CD4-positive, alpha-beta T cell (primary cell): Measurements from ENCODE around the gene GPN2. TPM values are rescaled to one million over a fixed set of nuclear protein-coding genes. Genes with fewer than 3 reads are reported as not detected.

Source experiments
- ATAC-seq: fragments of 200-7000 bp; cut with Tn5 transposase; one replicate; pipeline ENCODE4 v1.10.0; 2022; ENCODE audit warnings: mild to moderate bottlenecking; ENCODE audit not compliant: poor library complexity
- CTCF ChIA-PET: fragments of 350-600 bp; sonication (Branson Sonifier 250); formaldehyde crosslinking; loops from one replicate; lab custom pipeline; 2021; ENCODE audit warnings: antibody characterized with exemption, inconsistent platforms; lab: Charles Lee
- POLR2A ChIA-PET: fragments of 350-600 bp; sonication (Branson Sonifier 250); formaldehyde crosslinking; loops from one replicate; lab custom pipeline; 2021; ENCODE audit warnings: antibody characterized with exemption, inconsistent platforms; lab: Charles Lee
- DNase-seq, 14 experiments: peaks; one replicate each; pipeline ENCODE4 v3.0.0-alpha.2; 2013 to 2020; ENCODE audit warnings: mixed read lengths in 2 of 14
- H3K27ac ChIP-seq, 2 donors: one replicate each; pipeline versions ENCODE4 v1.5.1 to v1.7.0; 2013; ENCODE audit warnings: low read length in 2 of 2, low read depth in 1 of 2, mild to moderate bottlenecking in 1 of 2
- H3K27me3 ChIP-seq, 2 experiments: 1 replicate in 1 of 2; 2 replicates in 1 of 2; pipeline versions ENCODE4 v1.6.1 to v1.7.0; 2013; ENCODE audit warnings: low read length in 2 of 2, control low read depth in 1 of 2, mild to moderate bottlenecking in 1 of 2, moderate library complexity in 1 of 2; ENCODE audit not compliant: insufficient read depth in 2 of 2, control insufficient read depth in 1 of 2
- H3K36me3 ChIP-seq: one replicate; pipeline ENCODE4 v1.6.1; 2013; ENCODE audit warnings: low read length, control low read depth; ENCODE audit not compliant: insufficient read depth
- H3K4me1 ChIP-seq: one replicate; pipeline ENCODE4 v1.6.1; 2013; ENCODE audit warnings: low read length, control low read depth; ENCODE audit not compliant: insufficient read depth
- H3K4me3 ChIP-seq: one replicate; pipeline ENCODE4 v1.5.1; 2013; ENCODE audit warnings: mild to moderate bottlenecking, low read length, moderate library complexity
- H3K9me3 ChIP-seq, 2 experiments: 1 replicate in 1 of 2; 2 replicates in 1 of 2; pipeline versions ENCODE4 v1.6.1 to v1.7.0; 2013; ENCODE audit warnings: low read length in 2 of 2, mild to moderate bottlenecking in 2 of 2, control low read depth in 1 of 2, moderate library complexity in 1 of 2; ENCODE audit not compliant: control insufficient read depth in 1 of 2, insufficient read depth in 1 of 2
- H3K27ac Mint-ChIP-seq: one replicate; pipeline ENCODE4 v1.8.0; 2020; ENCODE audit warnings: mixed read lengths
- H3K27me3 Mint-ChIP-seq: one replicate; pipeline ENCODE4 v1.8.0; 2021; ENCODE audit warnings: mixed read lengths
- H3K36me3 Mint-ChIP-seq: one replicate; pipeline ENCODE4 v1.8.0; 2021; ENCODE audit warnings: low read depth, mixed read lengths
- H3K4me1 Mint-ChIP-seq: one replicate; pipeline ENCODE4 v1.8.0; 2021; ENCODE audit warnings: low read depth, mixed read lengths
- H3K4me3 Mint-ChIP-seq: one replicate; pipeline ENCODE4 v1.8.0; 2020; ENCODE audit warnings: mild to moderate bottlenecking, mixed read lengths
- H3K9me3 Mint-ChIP-seq: one replicate; pipeline ENCODE4 v1.8.0; 2020; ENCODE audit warnings: mixed read lengths
- CTCF ChIP-seq: fragments of 200-600 bp; IDR thresholded peaks from one replicate; pipeline ENCODE4 v1.8.0; 2022; ENCODE audit warnings: antibody characterized with exemption, mild to moderate bottlenecking
- intact Hi-C, 2 experiments: fragments of 100-400 bp; cut with DNase I in 1 of 2; cut with micrococcal nuclease in 1 of 2; formaldehyde crosslinking; loops; one replicate each; pipeline versions ENCODE4 v1.15.1 to v1.9.0; 2023 to 2025; cut with DNase I, micrococcal nuclease
- total RNA-seq, 174 experiments: library from RNA in 2 of 174; stranded (reverse) in 2 of 174; gene quantifications; one replicate each; pipeline ENCODE4 v1.2.3 and lab custom pipeline; 2021 to 2026

Gene GPN2
- total RNA-seq, 2 experiments from 2014 or later = 42.0 to 44.4 TPM

- ChIA-PET POLR2A (no interaction called here), CTCF (no interaction called here)
- no peak overlapping the region for H3K27ac ChIP-seq
- Mint-ChIP-seq H3K9me3 (no peaks in the 10 kb centered on the region), H3K4me3 (no peak overlapping the region), H3K4me1 (peaks cover 4% of the 10 kb centered on the region), H3K27ac (peak overlapping the region; percentile 44), H3K36me3 (peaks cover 59% of the 10 kb centered on the region), H3K27me3 (no peaks in the 10 kb centered on the region)
- H3K9me3 ChIP-seq = no peaks in the 10 kb centered on the region
- peaks cover 70% of the 10 kb centered on the region for H3K36me3 ChIP-seq
- peaks cover 7% of the 10 kb centered on the region for H3K4me1 ChIP-seq
- ATAC-seq (no peak), DNase-seq (no peak)
- H3K27me3 ChIP-seq = no peaks in the 10 kb centered on the region
- no peak overlapping the region for H3K4me3 ChIP-seq
- TF ChIP-seq CTCF = no peak
- intact Hi-C loops = loop anchor here in 1 of 2 experiments (5.0 kb wide), 1 partner anchor 33 kb away; no protein-coding TSS in a partner anchor
Observed at GRCh38 chr1:26844424-26845196, 45.5 kb downstream of the GPN2 start.

GRCh38 chr1:26839779-26840178, 50.3 kb downstream of the GPN2 start:
- no peak for DNase-seq
- no peak overlapping the region for H3K4me3 ChIP-seq
- CTCF ChIA-PET = interaction anchor here (0.6 kb wide), 1 partner anchor 316 kb away, joined by 5 read pairs; no protein-coding TSS in a partner anchor
- peaks cover 71% of the 10 kb centered on the region for H3K36me3 ChIP-seq
- Mint-ChIP-seq H3K36me3 (peaks cover 64% of the 10 kb centered on the region), H3K27ac (no peak overlapping the region), H3K27me3 (no peaks in the 10 kb centered on the region), H3K4me1 (peaks cover 27% of the 10 kb centered on the region), H3K9me3 (no peaks in the 10 kb centered on the region), H3K4me3 (no peak overlapping the region)
- H3K27me3 ChIP-seq = no peaks in the 10 kb centered on the region
- peaks cover 30% of the 10 kb centered on the region for H3K4me1 ChIP-seq
- TF ChIP-seq CTCF = no peak
- H3K9me3 ChIP-seq = no peaks in the 10 kb centered on the region
- peak overlapping the region; percentile 7 to 57 for H3K27ac ChIP-seq
- POLR2A ChIA-PET = interaction anchor here (1.2 kb wide), 1 partner anchor 26 kb away, joined by 3 read pairs; no protein-coding TSS in a partner anchor
- no peak for ATAC-seq
- intact Hi-C loops = loop anchor here in 1 of 2 experiments (5.0 kb wide), 1 partner anchor 38 kb away; no protein-coding TSS in a partner anchor

GRCh38 chr1:26839339-26839722, 50.8 kb downstream of the GPN2 start:
- Mint-ChIP-seq H3K36me3 (peaks cover 64% of the 10 kb centered on the region), H3K9me3 (no peaks in the 10 kb centered on the region), H3K4me1 (peaks cover 30% of the 10 kb centered on the region), H3K4me3 (no peak overlapping the region), H3K27me3 (no peaks in the 10 kb centered on the region), H3K27ac (peak overlapping the region; percentile 69)
- no peak for TF ChIP-seq CTCF
- H3K4me3 ChIP-seq = no peak overlapping the region
- H3K27ac ChIP-seq = peak overlapping the region; percentile 7 to 57
- intact Hi-C loops = no loop called here
- CTCF ChIA-PET = interaction anchor here (0.6 to 2.1 kb wide), 4 partner anchors 13 to 316 kb away, joined by 3 to 8 read pairs (median 4); partner anchors contain the start of gene ZDHHC18
- H3K4me1 ChIP-seq = peaks cover 35% of the 10 kb centered on the region
- no peaks in the 10 kb centered on the region for H3K9me3 ChIP-seq
- H3K36me3 ChIP-seq = peaks cover 72% of the 10 kb centered on the region
- POLR2A ChIA-PET = interaction anchor here (1.2 kb wide), 1 partner anchor 26 kb away, joined by 3 read pairs; no protein-coding TSS in a partner anchor
- no peak for DNase-seq
- H3K27me3 ChIP-seq = no peaks in the 10 kb centered on the region
- no peak for ATAC-seq
